Fibroblast of lung (primary cell): ENCODE results near the gene PIP5K1C.

Experiments used
- EZH2 ChIP-seq: IDR thresholded peaks from 2 replicates; pipeline ENCODE4 v1.5.1; 2012; ENCODE audit warnings: low read length, control low read depth, mild to moderate bottlenecking; ENCODE audit errors: missing control alignments
- TF ChIP-seq, protein P1 (sequence below), 2 donors: IDR thresholded peaks in 1 of 2; conservative IDR thresholded peaks in 1 of 2; 1 replicate in 1 of 2; 2 replicates in 1 of 2; pipeline ENCODE4 v1.5.1; 2011 to 2012; ENCODE audit warnings: low read length in 2 of 2, control low read depth in 1 of 2, inconsistent platforms in 1 of 2, low read depth in 1 of 2, mild to moderate bottlenecking in 1 of 2

DNA sequence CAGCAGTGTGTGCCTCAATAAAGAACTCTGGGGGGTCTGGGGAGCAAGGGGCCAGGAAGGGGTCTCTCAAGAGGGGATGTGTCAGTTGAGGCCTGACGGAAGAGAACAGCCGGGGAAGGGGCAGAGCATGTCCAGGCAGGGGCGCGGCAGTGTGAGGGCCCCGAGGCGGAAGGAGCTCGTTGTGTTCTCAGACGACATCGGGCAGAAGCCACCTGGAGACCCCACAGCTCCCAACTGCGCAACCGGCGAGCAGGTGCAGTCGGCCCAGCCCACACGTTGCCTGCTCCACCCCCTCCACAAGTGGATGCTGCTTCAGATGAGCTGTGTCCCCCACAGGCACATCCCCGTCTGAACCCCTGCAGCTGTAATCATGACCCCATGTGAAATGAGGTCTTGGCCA lies 78.6 kb downstream of the PIP5K1C start:
- TF ChIP-seq EZH2: no peak
- TF ChIP-seq, protein P1, sequence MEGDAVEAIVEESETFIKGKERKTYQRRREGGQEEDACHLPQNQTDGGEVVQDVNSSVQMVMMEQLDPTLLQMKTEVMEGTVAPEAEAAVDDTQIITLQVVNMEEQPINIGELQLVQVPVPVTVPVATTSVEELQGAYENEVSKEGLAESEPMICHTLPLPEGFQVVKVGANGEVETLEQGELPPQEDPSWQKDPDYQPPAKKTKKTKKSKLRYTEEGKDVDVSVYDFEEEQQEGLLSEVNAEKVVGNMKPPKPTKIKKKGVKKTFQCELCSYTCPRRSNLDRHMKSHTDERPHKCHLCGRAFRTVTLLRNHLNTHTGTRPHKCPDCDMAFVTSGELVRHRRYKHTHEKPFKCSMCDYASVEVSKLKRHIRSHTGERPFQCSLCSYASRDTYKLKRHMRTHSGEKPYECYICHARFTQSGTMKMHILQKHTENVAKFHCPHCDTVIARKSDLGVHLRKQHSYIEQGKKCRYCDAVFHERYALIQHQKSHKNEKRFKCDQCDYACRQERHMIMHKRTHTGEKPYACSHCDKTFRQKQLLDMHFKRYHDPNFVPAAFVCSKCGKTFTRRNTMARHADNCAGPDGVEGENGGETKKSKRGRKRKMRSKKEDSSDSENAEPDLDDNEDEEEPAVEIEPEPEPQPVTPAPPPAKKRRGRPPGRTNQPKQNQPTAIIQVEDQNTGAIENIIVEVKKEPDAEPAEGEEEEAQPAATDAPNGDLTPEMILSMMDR (conservative IDR thresholded peaks at IDR 0.05 in 1 of 2, IDR thresholded peaks at IDR 0.05 in 1 of 2; ENCODE audit: low read depth in 1 of 2, low read length in 2 of 2): no peak
